Keratinocyte (primary cell): ENCODE results near the gene NGEF. TPM values are rescaled to one million over a fixed set of nuclear protein-coding genes. Genes with fewer than 3 reads are reported as not detected.

Source experiments
- DNase-seq: peaks from one replicate; pipeline ENCODE4 v3.0.0-alpha.2; 2011; ENCODE audit warnings: low read depth, missing footprints, low spot score
- FAIRE-seq: peaks from 2 replicates; lab custom pipeline; 2011; peaks lifted over from hg19 to GRCh38; lab: Jason Lieb, UNC
- H2AFZ ChIP-seq: 2 replicates; pipeline ENCODE4 v1.6.0; 2012; ENCODE audit warnings: low read length, control low read depth, inconsistent platforms; ENCODE audit not compliant: control insufficient read depth
- H3K27ac ChIP-seq: 2 replicates; pipeline ENCODE4 v1.5.1; 2011; ENCODE audit warnings: low read length; ENCODE audit not compliant: control insufficient read depth, insufficient read depth
- H3K27me3 ChIP-seq: 3 replicates; pipeline ENCODE4 v1.6.0; 2011; ENCODE audit warnings: low read length; ENCODE audit not compliant: control insufficient read depth, insufficient read depth; ENCODE audit errors: extremely low read depth
- H3K36me3 ChIP-seq, 2 experiments: 2 replicates in 1 of 2; 3 replicates in 1 of 2; pipeline ENCODE4 v1.5.1; 2011; ENCODE audit warnings: low read length in 2 of 2, mild to moderate bottlenecking in 1 of 2; ENCODE audit not compliant: control insufficient read depth in 2 of 2, insufficient read depth in 2 of 2; ENCODE audit errors: extremely low read depth in 1 of 2
- H3K4me1 ChIP-seq: 3 replicates; pipeline ENCODE4 v1.5.1; 2011; ENCODE audit warnings: low read length; ENCODE audit not compliant: control insufficient read depth, insufficient read depth; ENCODE audit errors: extremely low read depth
- H3K4me2 ChIP-seq: 3 replicates; pipeline ENCODE4 v1.6.0; 2011; ENCODE audit warnings: low read depth, low read length; ENCODE audit not compliant: control insufficient read depth, insufficient read depth; ENCODE audit errors: extremely low read depth
- H3K4me3 ChIP-seq, 3 experiments: fragments of 200-600 bp in 1 of 3; sonication (generic) in 1 of 3; 2 replicates in 2 of 3; 3 replicates in 1 of 3; pipeline ENCODE4 v1.5.1; 2011 to 2016; ENCODE audit warnings: low read length in 3 of 3, mild to moderate bottlenecking in 3 of 3, control low read depth in 2 of 3, inconsistent platforms in 1 of 3, low read depth in 1 of 3, mixed read lengths in 1 of 3, mixed run types in 1 of 3, moderate library complexity in 1 of 3; ENCODE audit not compliant: control insufficient read depth in 2 of 3, insufficient read depth in 2 of 3; ENCODE audit errors: extremely low read depth in 1 of 3
- H3K79me2 ChIP-seq: 2 replicates; pipeline ENCODE4 v1.6.0; 2012; ENCODE audit warnings: low read length; ENCODE audit not compliant: control insufficient read depth, insufficient read depth
- H3K9ac ChIP-seq: 3 replicates; pipeline ENCODE4 v1.6.0; 2011; ENCODE audit warnings: low read length; ENCODE audit not compliant: control insufficient read depth, insufficient read depth; ENCODE audit errors: extremely low read depth
- H3K9me1 ChIP-seq: 3 replicates; pipeline ENCODE4 v1.6.0; 2011; ENCODE audit warnings: low read length; ENCODE audit not compliant: control insufficient read depth, insufficient read depth; ENCODE audit errors: extremely low read depth
- H3K9me3 ChIP-seq: 2 replicates; pipeline ENCODE4 v1.5.1; 2012; ENCODE audit warnings: low read depth, low read length; ENCODE audit not compliant: control insufficient read depth
- H4K20me1 ChIP-seq: 3 replicates; pipeline ENCODE4 v1.6.0; 2011; ENCODE audit warnings: low read length; ENCODE audit not compliant: control insufficient read depth, insufficient read depth; ENCODE audit errors: extremely low read depth
- CTCF ChIP-seq, 3 experiments: IDR thresholded peaks in 1 of 3; conservative IDR thresholded peaks in 1 of 3; optimal IDR thresholded peaks in 1 of 3; 2 replicates in 2 of 3; 3 replicates in 1 of 3; pipeline versions ENCODE3 to v1.5.1; 2011; ENCODE audit warnings: low read length in 3 of 3, mild to moderate bottlenecking in 3 of 3, moderate library complexity in 2 of 3, control low read depth in 1 of 3, inconsistent platforms in 1 of 3; ENCODE audit not compliant: insufficient read depth in 2 of 3; ENCODE audit errors: extremely low read depth in 1 of 3
- EZH2 ChIP-seq: IDR thresholded peaks from one replicate; pipeline ENCODE4 v1.6.1; 2012; ENCODE audit warnings: inconsistent platforms, mild to moderate bottlenecking, low read length, moderate library complexity
- dilution Hi-C: fragments of 300-500 bp; cut with MboI; formaldehyde crosslinking; loops from one replicate; pipeline ENCODE4 v1.7.0; 2020; ENCODE audit warnings: low sequenced_read_pairs; ENCODE audit not compliant: extremely low pct_ligation_motif_present
- polyA plus RNA-seq, 5 experiments: library from polyadenylated mRNA; depleted of rRNA in 3 of 5; stranded (reverse) in 3 of 5; stranded (forward) in 1 of 5; unstranded in 1 of 5; fragments of >200 nt; gene quantifications; 1 replicate in 1 of 5; 2 replicates in 3 of 5; 3 replicates in 1 of 5; pipeline versions ENCODE4 v1.2.1 to v1.2.3, GENCODE V29; 2011 to 2012; ENCODE audit warnings: missing spikeins in 2 of 5, low read depth in 1 of 5, low replicate concordance in 1 of 5

NGEF gene
- polyA plus RNA-seq, 1 donor (not counting 4 experiments of a cell fraction or from before 2014, with no cell fraction given), result 0.17 TPM

GRCh38 chr2:232897598-232898408, 115.3 kb downstream of the NGEF start:
- H3K4me3 ChIP-seq, result no peak overlapping the region
- dilution Hi-C loops, result no loop called here
- DNase-seq (no peak), FAIRE-seq (no peak)
- no peaks in the 10 kb centered on the region for H3K36me3 ChIP-seq
- no peak overlapping the region for H2AFZ ChIP-seq
- H3K9me1 ChIP-seq, result no peaks in the 10 kb centered on the region
- no peaks in the 10 kb centered on the region for H3K9me3 ChIP-seq
- H3K27ac ChIP-seq, result no peak overlapping the region
- no peak overlapping the region for H3K4me2 ChIP-seq
- no peaks in the 10 kb centered on the region for H3K79me2 ChIP-seq
- H3K4me1 ChIP-seq, result peaks cover 13% of the 10 kb centered on the region
- no peak overlapping the region for H3K9ac ChIP-seq
- TF ChIP-seq CTCF (optimal IDR thresholded peaks at IDR 0.05 in 1 of 3, IDR thresholded peaks at IDR 0.05 in 1 of 3, conservative IDR thresholded peaks at IDR 0.05 in 1 of 3; ENCODE audit: extremely low read depth in 1 of 3, insufficient read depth in 2 of 3, low read length in 3 of 3) (no peak), EZH2 (no peak)
- H4K20me1 ChIP-seq, result no peaks in the 10 kb centered on the region
- no peaks in the 10 kb centered on the region for H3K27me3 ChIP-seq

DNA sequence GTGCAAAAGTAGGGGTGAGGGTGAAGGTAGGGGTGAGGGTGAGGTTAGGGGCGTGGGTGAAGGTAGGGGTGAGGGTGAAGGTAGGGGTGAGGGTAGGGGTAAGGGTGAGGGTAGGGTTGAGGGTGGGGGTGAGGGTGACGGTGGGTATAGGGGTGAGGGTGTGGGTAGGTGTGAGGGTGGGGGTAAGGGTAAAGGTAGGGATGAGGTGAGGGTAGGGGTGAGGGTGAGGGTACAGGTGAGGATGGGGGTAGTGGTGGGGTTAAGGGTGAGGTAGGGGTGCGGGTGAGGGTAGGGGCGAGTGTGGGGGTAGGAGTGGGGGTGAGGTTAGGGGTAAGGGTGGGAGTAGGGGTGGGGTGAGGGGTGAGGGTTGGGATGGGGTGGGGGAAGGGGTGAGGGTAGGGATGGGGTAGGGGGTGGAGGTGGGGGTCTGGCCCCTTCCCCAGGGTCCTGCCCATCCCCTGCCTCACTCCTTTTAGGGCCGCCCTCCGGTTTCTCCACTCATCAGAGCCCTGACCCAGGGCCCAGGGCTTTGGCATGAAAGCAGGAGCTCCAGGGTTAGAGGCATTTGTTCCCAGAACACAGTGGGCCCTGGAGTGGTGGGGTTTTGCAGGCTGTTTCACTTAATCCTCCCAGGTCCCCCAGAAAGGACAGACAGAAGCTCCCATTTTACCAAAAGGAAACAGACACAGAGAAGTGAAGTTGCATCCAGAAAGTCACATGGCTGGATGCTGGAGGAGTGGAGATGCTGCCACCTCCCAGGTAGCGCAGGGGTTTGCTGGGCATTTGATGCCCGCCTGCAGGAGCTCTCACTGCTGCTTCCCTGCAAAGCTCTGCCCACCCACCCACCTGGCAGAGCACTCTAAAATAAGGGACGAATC, 116.1 kb downstream of the NGEF start:
- Histone ChIP-seq H2AFZ (no peak overlapping the region), H3K9me1 (no peaks in the 10 kb centered on the region), H3K27ac (no peak overlapping the region), H3K4me2 (no peak overlapping the region), H3K36me3 (no peaks in the 10 kb centered on the region), H3K4me1 (peaks cover 9% of the 10 kb centered on the region), H3K9ac (no peak overlapping the region), H3K9me3 (no peaks in the 10 kb centered on the region), H3K27me3 (no peaks in the 10 kb centered on the region), H4K20me1 (no peaks in the 10 kb centered on the region), H3K79me2 (no peaks in the 10 kb centered on the region), H3K4me3 (no peak overlapping the region)
- FAIRE-seq, result no peak
- DNase-seq, result no peak
- TF ChIP-seq EZH2 (no peak), CTCF (optimal IDR thresholded peaks at IDR 0.05 in 1 of 3, IDR thresholded peaks at IDR 0.05 in 1 of 3, conservative IDR thresholded peaks at IDR 0.05 in 1 of 3; ENCODE audit: extremely low read depth in 1 of 3, insufficient read depth in 2 of 3, low read length in 3 of 3) (no peak)
- dilution Hi-C loops, result no loop called here
